ENCODE measurements around the gene BRICD5. TPM values are rescaled to one million over a fixed set of nuclear protein-coding genes. Genes with fewer than 3 reads are reported as not detected.

Gene BRICD5
- total and polyA plus RNA-seq, 4 donors: 2.1 to 13.5 (median 9.3) TPM

DNA sequence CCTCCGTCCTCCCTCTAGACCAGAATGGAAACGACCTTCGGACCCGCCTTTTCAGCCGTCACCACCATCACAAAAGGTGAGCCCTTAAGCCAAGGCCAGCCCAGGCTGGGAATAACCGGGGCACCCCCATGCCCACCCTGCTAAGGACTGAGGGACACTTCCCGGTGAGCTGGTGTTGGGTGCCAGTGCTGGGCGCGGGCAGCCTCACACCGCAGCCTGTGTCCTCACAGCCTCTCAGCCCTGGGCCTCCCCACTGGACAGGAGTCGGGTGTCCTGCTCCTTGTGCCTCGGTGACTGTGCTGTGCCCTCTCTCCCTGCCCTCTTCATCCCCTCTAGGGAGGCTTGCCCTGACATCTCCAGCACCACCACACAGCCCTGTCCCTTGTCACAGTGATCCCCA lies 44.8 kb downstream of the BRICD5 start:
- no peak for TF ChIP-seq CTCF (IDR thresholded peaks at IDR 0.05; ENCODE audit: control extremely low read depth, extremely low read depth)
- peaks cover 0 to 3% (median 0%) of the 10 kb centered on the region in 5 donors for H3K4me1 ChIP-seq (ENCODE audit: control insufficient read depth in 5 of 5, insufficient read depth in 5 of 5, low read length in 5 of 5)
- H3K9ac ChIP-seq (ENCODE audit: insufficient read depth in 1 of 2, low read length in 2 of 2): no peak overlapping the region
- peaks cover 0 to 30% (median 4%) of the 10 kb centered on the region in 4 donors for H3K36me3 ChIP-seq (ENCODE audit: control insufficient read depth in 4 of 4, insufficient read depth in 4 of 4, low read length in 4 of 4)
- DNase-seq (no peak), ATAC-seq (ENCODE audit: insufficient read depth, low FRiP score) (no peak)
- 95 to 97% methylated on average over 12 of the region's 12 CpGs for WGBS, 2 donors
- no peak overlapping the region for H3K27ac ChIP-seq (ENCODE audit: low read depth in 1 of 2, low read length in 1 of 2)
- no peak overlapping the region for H3K4me3 ChIP-seq
- H3K27me3 ChIP-seq (ENCODE audit: control insufficient read depth in 3 of 3, insufficient read depth in 3 of 3, low read length in 2 of 3): no peaks in the 10 kb centered on the region
- no peaks in the 10 kb centered on the region for H3K9me3 ChIP-seq (ENCODE audit: control insufficient read depth in 4 of 4, insufficient read depth in 3 of 4, low read length in 3 of 4)

GRCh38 chr16:2163211-2163881 lies 47.3 kb downstream of the BRICD5 start:
- TF ChIP-seq CTCF (IDR thresholded peaks at IDR 0.05; ENCODE audit: control extremely low read depth, extremely low read depth): no peak
- Histone ChIP-seq H3K9ac (ENCODE audit: insufficient read depth in 1 of 2, low read length in 2 of 2) (no peak overlapping the region), H3K27me3 (ENCODE audit: control insufficient read depth in 3 of 3, insufficient read depth in 3 of 3, low read length in 2 of 3) (no peaks in the 10 kb centered on the region), H3K27ac (ENCODE audit: low read depth in 1 of 2, low read length in 1 of 2) (no peak overlapping the region), H3K4me3 (no peak overlapping the region), H3K4me1 (ENCODE audit: control insufficient read depth in 5 of 5, insufficient read depth in 5 of 5, low read length in 5 of 5) (peaks cover 0 to 23% (median 11%) of the 10 kb centered on the region in 5 donors), H3K9me3 (ENCODE audit: control insufficient read depth in 4 of 4, insufficient read depth in 3 of 4, low read length in 3 of 4) (no peaks in the 10 kb centered on the region), H3K36me3 (ENCODE audit: control insufficient read depth in 4 of 4, insufficient read depth in 4 of 4, low read length in 4 of 4) (peaks cover 0 to 21% (median 2%) of the 10 kb centered on the region in 4 donors)
- DNase-seq: no peak
- 93 to 96% methylated on average over 23 to 26 of the region's 26 CpGs for whole genome bisulfite sequencing, 2 donors
- no peak for ATAC-seq (ENCODE audit: insufficient read depth, low FRiP score)

DNA sequence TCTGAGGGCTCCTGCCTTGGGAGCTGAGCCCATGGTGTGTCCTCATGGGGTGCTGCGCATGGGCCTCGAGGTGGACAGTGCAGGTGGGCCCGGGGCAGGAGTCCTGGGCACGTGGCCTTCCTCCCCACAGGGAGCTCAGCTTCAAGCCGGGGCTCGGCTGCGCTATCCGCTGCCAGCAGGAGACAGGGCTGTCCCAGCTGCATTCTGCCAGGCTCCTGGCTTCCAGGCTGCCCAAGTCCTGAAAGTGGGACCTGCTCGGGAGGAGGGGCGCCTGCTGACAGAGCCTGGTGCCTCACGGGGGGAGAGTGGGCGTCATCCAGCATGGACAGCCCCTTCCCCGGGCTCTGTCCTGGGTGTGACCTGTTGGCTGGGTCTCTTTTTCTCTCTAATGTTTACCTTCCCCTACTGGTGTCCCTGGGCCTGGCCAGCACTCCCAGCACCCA lies 48.0 kb downstream of the BRICD5 start:
- no peak overlapping the region for H3K9ac ChIP-seq (ENCODE audit: insufficient read depth in 1 of 2, low read length in 2 of 2)

More for the DNA sequence above, 48.0 kb downstream of the BRICD5 start:
- no peak for ATAC-seq (ENCODE audit: insufficient read depth, low FRiP score)
- no peak for TF ChIP-seq CTCF (IDR thresholded peaks at IDR 0.05; ENCODE audit: control extremely low read depth, extremely low read depth)
- Histone ChIP-seq H3K4me1 (ENCODE audit: control insufficient read depth in 5 of 5, insufficient read depth in 5 of 5, low read length in 5 of 5) (peaks cover 0 to 30% (median 18%) of the 10 kb centered on the region in 5 donors), H3K27ac (ENCODE audit: low read depth in 1 of 2, low read length in 1 of 2) (no peak overlapping the region), H3K36me3 (ENCODE audit: control insufficient read depth in 4 of 4, insufficient read depth in 4 of 4, low read length in 4 of 4) (peaks cover 0 to 15% (median 0%) of the 10 kb centered on the region in 4 donors), H3K27me3 (ENCODE audit: control insufficient read depth in 3 of 3, insufficient read depth in 3 of 3, low read length in 2 of 3) (no peaks in the 10 kb centered on the region), H3K4me3 (no peak overlapping the region), H3K9me3 (ENCODE audit: control insufficient read depth in 4 of 4, insufficient read depth in 3 of 4, low read length in 3 of 4) (no peaks in the 10 kb centered on the region)
- WGBS, 2 donors: 91 to 93% methylated on average over 13 of the region's 13 CpGs
- DNase-seq: no peak

Measured in lung (tissue), 12 donors.